Measurements from ENCODE around the gene VASN.
"Not testable (repeated sequence)": the region's sequence is repeated elsewhere in the genome, so short reads cannot be mapped to it uniquely, and the experiment has no call there.

The VASN gene

DNA sequence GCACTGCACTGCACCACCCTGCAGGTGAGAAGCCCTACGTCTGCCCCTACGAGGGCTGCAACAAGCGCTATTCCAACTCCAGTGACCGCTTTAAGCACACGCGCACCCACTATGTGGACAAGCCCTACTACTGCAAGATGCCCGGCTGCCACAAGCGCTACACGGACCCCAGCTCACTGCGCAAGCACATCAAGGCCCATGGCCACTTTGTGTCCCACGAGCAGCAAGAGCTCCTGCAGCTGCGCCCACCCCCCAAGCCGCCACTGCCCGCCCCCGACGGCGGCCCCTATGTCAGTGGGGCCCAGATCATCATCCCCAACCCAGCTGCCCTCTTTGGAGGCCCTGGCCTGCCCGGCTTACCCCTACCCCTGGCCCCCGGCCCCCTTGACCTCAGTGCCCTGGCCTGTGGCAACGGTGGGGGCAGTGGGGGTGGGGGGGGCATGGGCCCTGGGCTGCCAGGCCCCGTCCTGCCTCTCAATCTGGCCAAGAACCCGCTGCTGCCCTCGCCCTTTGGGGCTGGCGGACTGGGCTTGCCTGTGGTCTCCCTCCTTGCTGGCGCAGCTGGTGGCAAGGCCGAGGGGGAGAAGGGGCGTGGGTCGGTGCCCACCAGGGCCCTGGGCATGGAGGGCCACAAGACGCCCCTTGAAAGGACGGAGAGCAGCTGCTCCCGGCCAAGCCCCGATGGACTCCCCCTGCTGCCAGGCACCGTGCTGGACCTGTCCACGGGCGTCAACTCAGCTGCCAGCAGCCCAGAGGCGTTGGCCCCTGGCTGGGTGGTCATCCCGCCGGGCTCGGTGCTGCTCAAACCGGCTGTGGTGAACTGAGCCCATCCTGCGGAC is 34.7 kb upstream of the VASN start:
- DNase-seq (ENCODE audit: low read depth in 3 of 3, low spot score in 1 of 3), result no peak

DNA sequence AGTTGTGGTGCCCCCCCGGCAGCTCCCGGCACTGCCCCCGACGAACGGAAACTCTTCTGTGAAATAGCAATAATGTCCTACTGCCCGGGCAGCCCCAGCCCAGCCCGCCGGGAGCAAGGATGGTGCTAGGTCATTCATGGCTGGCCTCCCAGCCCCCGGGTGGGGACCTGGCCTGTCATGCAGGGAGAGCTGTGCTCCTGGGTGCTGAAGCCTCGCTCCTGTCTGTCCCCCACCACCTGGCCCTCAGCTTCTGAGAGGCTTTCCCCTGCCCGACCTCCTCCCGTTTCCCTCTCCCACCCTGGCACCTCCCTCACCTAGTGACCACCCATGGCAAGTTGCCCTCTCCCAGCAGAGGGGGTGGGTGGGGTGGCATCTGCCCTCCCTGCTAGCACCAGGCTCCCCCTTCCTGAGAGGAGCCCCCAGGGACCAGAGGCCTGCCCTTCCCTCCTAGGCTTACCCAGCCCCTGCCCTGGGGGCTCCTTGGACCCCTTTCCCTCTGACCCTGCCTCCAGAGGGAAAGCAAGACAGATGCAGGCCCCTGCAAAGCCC is 34.0 kb upstream of the VASN start:
- DNase-seq (ENCODE audit: low read depth in 3 of 3, low spot score in 1 of 3), result no peak

DNA sequence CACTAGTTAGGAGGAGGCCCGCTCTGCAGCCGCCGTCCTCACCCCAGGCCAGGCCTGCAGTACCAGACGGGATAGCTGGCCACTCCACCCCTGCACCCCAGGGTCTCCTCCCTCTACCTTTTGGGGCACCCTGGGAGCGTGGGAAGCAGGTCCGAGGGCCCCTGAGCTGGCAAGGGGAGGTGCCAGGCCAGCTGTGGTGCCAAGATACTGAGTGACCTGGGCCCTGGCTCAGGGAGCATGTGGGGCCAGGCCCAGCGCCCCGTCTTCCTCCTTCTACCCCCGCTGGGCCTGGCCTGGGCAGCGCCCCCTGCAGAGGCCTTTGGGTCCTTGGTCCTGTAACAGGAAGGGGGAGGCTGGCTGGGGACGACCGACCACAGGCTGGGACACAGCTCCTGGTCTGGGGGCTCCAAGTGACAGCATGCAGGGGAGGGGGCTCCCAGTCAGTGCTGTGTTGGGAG is 33.5 kb upstream of the VASN start:
- no peak for DNase-seq (ENCODE audit: low read depth in 3 of 3, low spot score in 1 of 3)

DNA sequence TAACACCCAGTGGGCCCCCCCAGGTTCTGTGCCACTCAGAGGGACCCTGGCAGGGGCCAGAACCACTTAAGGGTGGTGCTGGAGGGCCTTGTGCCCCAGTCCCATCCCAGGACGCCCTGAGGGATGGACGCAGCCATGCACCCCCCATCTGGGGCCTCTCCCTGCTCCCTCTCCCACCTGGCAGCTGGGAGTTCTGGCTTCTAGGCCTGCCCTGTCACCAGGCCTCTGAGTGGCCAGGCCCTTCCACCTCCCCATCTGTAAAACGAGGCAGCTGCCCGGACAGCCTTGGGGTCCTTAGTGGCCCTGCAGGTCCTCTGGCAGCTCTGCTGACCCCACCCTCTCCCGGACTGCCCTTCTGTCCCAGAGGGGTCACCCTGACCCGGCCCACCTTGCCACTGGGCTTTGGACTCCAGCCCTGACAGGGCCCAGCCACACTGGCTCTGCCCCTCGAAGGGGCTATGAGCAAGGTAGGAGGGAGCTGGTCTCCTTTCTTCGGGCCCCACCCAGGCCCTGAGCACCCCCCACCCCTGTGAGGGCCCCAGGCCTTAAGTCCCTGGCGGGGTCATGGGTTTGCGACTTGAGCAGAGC is 32.8 kb upstream of the VASN start:
- DNase-seq (ENCODE audit: low read depth in 3 of 3, low spot score in 1 of 3), result no peak

DNA sequence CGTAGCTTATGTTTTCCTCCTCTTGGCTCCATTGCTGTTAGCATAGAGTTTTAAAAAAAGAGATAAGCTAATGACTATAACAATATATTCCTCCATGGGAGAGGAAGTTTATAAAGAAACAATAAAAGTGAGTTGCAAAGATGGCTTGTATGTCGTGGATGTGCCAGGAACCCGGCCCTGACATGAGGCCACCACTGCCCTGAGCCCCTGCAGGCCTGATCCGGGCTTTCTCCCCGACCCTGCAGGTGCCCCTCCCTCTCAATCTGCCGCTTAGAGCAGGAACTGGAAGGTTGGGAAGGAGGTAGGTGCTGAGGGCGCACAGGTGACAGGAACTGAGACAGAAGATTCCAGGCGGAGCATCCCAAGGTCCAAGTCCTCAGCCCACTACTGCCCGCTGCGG is 32.2 kb upstream of the VASN start:
- DNase-seq (ENCODE audit: low read depth in 3 of 3, low spot score in 1 of 3), result no peak

DNA sequence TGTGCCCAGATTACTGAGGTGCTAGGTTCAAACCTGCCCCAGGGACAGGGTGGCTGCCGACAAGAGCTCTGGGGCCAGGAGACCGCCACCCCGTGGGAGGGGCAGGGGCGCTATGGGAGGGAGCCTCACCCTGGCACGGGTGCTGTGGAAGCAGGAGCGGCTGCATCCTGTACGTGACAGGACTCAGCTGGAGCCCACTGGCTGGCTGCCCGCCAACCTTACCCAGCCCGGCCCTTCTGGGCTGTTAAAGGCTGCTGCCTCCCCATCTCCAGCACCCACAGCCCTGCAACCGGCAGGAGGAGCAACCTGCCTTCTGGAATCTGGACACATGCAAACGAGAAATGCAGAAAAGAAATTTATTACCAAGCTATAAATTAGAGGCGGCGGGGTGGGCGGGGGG is 31.7 kb upstream of the VASN start:
- no peak for DNase-seq (ENCODE audit: low read depth in 3 of 3, low spot score in 1 of 3)

DNA sequence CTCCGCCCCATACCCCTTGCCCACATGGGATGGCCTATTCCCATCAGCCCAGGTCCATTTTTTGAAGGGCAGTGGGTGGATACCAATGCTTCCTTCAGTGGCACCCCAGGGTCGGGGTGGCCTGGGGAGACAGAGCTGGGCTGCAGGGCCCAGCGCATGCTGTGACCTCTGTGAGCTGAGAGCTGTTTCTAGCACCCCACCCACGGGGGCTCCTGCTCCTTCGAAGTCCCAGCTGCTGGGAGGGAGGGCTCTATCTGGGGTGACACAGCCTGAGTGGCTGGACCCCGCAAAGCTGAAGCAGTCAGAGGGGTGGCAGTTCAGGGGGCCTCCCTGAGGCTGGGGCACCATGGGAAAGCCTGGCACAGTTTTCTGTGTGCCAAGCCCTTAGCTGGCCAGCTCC is 31.2 kb upstream of the VASN start:
- no peak for DNase-seq (ENCODE audit: low read depth in 3 of 3, low spot score in 1 of 3)

DNA sequence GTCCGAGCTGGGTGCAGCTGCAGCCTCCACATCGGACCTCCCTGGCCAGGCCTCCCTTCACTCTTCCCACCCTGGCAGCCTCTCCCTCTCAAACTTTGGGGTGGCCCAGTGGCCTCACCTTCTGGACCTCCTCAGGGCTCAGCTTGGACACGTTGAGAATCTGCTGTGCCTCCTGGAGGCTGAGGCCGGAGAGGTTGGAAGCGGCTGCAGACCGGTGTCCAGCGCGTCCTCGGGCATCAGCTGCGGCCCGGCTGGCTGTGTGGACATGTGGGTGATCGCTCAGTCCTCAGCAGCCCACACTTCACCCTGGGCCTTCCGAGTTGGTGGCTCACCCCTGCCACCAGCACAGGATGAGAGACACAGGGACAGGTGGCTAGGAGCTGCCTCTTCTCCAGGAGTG is 30.4 kb upstream of the VASN start:
- no peak for DNase-seq (ENCODE audit: low read depth in 3 of 3, low spot score in 1 of 3)

DNA sequence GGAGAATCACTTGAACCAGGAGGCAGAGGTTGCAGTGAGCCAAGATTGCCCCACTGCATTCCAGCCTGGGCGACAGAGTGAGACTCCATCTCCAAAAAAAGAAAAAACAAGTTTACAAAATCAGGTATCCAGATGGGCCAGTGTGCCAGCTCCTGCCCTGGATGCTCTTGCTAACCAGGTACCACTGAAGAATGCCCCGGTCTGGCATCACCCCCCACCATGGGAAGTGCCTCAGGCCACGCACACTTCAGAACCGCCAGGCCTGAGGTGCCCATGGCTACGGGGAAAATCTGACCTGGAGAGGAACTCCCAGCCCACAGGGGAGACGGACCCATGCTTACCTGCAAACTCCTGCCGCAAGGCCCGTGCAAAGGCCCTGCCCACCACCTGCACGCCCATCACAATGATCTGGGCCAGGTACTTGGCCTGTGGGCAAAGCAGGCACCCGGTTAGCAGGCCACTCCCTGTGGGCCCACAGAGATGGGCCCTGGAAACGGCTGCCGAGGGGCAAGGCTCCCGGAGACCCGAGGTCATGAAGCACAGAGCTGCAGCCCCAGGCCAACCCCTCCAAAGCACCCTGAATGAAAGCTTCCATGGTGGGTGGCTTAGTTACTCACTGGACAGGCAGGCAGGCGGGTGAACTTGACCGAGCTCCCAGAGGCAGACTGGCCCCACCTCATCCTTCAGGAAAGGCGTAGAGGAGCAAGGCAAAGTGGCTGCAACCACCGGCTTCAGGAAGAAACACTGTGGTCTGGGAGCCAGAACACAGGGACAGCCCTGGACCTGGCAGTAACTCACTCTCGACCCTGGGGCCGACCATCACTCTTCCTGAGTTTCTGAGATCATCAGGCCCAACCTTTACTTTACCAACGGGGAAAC is 28.5 kb upstream of the VASN start:
- no peak for DNase-seq (ENCODE audit: low read depth in 3 of 3, low spot score in 1 of 3)

DNA sequence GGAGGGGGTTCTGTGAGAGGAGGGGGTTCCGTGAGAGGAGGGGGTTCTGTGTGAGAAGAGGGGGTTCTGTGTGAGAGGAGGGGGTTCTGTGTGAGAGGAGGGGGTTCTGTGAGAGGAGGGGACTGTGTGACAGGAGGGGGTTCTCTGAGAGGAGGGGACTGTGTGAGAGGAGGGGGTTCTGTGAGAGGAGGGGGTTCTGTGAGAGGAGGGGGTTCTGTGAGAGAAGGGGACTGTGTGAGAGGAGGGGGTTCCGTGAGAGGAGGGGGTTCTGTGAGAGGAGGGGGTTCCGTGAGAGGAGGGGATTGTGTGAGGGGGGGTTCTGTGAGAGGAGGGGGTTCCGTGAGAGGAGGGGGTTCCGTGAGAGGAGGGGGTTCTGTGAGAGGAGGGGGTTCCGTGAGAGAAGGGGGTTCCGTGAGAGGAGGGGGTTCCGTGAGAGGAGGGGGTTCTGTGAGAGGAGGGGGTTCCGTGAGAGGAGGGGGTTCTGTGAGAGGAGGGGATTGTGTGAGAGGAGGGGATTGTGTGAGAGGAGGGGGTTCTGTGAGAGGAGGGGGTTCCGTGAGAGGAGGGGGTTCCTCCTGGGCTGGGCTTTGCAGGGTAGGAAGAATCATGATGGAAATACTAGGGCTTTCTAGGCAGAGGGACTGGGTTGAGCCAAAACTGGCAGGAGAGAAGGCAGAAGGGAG is 27.2 kb upstream of the VASN start:
- DNase-seq (ENCODE audit: low read depth in 3 of 3, low spot score in 1 of 3), result not testable (repeated sequence)

DNA sequence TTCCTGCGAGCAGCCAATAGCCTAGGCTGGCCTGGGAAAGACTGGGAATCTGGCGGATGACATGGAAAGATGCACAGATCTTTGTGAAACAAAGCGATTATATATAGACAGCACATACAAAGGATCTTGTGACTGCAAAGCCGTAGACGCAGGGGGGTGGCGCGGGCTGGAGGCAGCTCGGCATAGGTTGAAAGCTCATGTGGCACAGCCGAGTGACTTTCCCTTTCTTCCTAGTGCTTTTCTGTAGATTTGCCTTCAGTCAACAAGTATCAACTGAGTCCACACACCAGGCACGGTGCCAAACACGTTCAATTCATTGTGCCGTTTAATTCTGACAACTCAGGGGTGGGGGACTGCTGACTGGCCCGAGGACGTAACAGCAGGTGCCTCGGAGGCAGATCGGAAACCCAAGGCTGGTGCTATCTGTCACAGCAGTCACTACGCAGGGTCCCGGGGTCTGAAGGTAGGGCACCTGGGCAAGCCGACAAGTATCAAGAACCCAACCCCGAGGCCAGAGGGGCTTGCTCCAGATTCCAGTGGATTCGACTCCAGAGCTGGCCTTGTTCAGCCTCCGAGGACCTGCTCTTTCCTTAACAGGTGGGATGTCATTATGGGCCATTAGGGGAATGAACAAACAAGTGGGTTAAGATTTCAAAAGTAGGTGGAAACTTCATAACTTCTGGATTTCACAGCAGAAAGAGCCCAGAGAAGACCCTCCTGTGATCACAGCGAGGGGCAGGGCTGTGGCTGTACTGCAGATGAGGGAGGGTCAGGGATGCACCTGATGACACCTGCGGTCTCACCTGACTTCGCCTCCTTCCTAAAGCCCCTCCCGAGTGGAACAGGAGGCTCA is 26.4 kb upstream of the VASN start:
- no peak for DNase-seq (ENCODE audit: low read depth in 3 of 3, low spot score in 1 of 3)

DNA sequence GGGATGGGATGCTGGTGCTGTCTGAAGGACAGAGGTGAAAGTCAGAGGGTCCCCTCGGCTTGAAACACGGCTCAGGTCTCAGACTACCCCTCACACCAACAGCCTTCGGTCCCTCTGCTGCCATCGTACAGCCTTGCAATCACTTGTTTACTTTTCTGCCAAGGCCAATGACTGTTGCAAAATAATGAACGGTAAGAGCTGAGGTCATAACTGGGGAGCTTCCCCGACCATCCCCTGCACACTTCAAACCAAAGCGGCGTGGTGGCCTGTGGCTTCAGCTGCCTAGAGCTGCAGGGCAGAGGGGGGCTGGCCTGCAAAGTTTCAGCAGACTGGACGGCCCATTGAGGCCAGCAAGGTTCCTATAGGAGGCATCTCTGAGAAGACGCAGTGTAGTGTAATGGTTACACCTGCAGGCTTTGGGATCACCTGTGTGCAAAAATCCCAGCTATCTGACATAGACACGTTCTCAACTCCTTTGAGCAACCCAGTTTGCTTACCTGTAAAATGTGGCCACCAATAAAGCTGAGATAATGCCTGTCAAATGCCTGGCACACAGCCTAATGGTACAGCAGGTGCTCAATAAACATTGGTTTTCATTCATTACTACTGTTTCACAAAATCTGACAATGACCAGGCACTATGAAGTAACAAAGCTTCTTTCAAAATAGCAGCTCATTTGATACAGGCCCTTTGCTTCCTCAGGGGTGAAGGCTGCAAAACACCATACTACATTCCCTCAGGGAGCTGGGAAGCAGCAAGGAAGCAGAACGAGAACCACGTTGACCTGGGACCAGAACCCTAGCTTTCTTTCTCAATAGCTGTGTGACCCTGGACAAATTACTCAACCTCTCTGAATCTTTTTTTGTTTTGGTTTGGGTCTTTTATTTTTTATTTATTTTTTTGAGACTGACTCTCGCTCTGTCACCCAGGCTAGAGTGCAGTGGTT is 25.5 kb upstream of the VASN start:
- no peak for DNase-seq (ENCODE audit: low read depth in 3 of 3, low spot score in 1 of 3)

DNA sequence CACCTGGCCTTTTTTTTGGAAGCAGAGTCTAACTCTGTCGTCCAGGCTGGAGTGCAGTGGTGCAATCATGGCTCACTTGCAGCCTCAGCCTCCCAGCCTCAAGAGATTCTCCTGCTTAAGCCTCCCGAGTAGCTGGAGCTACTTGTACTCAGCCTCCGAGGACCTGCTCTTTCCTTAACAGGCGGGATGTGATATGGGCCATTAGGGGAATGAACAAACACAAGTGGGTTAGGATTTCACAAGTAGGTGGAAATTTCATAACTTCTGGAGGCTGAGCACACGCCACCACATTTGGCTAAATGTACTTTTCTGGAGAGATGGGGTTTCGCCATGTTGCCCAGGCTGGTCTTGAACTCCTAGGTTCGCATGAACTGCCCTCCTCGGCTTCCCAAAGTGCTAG is 24.6 kb upstream of the VASN start:
- no peak for DNase-seq (ENCODE audit: low read depth in 3 of 3, low spot score in 1 of 3)

DNA sequence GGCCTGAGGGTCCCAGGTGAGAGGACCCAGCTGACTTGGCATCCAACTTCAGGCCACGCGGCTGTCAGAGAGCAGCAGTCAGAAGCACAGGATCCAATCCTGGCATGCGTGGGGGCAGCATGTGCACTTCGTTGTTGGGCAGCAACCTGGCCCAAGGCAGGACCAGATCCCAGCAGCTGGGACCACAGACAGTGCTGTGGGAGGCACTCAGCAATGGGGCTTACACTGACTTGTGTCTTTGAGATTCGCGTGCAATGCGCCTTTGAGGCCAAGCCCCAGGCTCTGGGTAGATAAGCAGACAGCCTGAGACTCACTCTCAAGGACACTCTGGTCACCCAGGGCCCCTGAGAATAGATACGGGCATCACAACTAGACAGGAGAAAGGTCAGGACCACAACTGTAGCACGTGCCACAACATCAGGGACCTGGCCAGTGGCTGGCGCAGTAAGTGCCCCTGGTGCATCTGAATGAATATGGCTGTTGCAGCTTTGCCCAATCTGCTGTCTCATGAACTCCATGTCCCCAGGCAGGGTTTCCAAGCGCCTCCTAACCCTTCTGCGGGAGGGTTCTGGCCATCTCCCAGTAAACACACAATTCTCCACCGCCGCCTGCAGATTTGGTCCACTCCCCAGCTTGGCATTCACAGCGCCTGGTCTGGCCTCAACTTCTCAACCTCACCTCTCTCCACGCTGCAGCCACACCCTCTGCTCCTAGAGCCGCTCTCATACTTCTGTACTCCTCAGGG is 23.7 kb upstream of the VASN start:
- no peak for DNase-seq (ENCODE audit: low read depth in 3 of 3, low spot score in 1 of 3)

DNA sequence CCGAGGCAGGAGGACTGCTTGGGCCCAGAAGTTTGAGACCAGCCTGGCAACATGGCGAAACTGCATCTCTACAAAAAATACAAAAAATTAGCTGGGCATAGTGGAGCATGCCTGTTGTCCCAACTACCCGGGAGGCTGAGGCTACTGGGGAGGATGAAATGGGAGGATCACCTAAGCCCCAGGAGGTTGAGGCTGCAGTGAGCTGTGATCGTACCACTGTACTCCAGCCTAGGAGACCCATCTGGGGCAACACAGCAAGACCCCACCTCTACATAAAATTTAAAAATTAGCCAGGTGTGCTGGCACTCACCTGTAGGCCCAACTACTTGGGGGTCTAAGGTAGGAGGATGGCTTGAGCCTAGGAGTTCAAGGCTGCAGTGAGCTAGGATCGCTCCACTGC is 22.3 kb upstream of the VASN start:
- no peak for DNase-seq (ENCODE audit: low read depth in 3 of 3, low spot score in 1 of 3)

DNA sequence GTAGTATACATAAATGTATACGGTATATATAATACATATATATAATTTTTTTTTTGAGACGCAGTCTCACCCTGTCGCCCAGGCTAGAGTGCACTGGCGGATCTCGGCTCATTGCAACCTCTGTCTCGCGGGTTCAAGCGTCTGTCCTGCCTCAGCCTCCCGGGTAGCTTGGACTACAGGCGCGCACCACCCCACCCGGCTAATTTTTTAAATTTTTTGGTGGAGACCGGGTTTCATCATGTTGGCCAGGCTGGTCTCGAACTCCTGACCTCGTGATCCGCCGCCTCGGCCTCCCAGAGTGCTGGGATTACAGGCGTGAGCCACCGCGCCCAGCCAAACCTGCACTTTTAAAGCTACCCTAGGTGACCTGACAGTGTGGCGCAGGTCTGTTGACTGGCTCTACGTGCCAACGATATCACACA is 21.3 kb upstream of the VASN start:
- no peak for DNase-seq (ENCODE audit: low read depth in 3 of 3, low spot score in 1 of 3)

DNA sequence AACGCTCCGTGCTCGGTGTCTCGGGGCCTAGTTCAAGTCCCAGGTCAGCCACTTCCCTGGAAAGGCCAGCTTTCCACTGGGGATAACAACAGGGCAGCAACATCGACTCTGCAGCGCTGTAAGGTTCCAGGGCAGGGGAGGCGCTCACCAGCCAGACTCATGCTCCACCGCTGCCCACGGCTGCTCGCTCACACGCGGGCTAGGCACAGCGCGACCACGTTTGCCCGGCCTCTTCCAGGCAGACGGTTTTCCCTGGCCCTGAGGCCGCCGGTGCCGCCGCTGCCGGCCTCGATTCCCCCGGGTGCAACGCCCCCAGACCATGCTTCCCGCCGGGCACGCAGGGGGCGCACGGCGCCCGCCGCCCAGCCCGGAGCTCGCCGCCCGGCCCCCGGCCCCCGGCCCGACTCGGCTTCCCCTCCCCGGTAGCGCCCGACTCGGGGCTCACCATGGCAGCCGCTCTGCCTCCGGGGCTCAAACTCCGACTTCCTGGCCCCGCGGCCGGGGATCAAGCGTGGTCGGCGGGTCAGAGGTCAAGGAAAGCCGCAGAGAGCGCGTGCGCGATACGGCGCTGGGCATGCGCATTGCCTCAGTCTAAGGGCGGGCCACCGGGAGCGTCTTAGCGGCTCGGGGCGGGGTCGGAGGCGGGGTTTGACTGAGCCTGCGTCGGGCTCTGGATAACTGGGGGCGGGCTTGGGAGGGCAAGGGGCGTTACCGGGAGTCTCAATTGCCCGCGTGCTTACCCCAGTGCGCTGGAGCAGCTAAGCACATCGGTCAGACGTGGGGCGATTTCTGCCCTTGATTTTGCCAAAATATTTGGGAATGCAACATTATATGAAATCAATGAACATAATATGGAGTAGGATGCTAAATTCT is 20.6 kb upstream of the VASN start, which contains the start of gene PAM16:
PAM16 (minus strand) TSS at position 535 of the 873 bp plus-strand sequence; CDS start at position 448, 87 bp downstream.
- peak; percentile 92 to 98 (median 96) for DNase-seq (ENCODE audit: low read depth in 3 of 3, low spot score in 1 of 3)

Data from stimulated activated CD4-positive, alpha-beta T cell treated with anti-CD3 and anti-CD28 coated beads, TNF-alpha, amount 100 ng/mL, for 1 hour (primary cell).